Endothelial cell of umbilical vein (primary cell): Measurements from ENCODE around the gene LRRTM3. TPM values are rescaled to one million over a fixed set of nuclear protein-coding genes. Genes with fewer than 3 reads are reported as not detected.

Experiments used
- BruUV-seq: library from RNA; stranded (reverse); fragments of 400-500 nt; replicated peaks from 2 replicates; lab custom pipeline; 2021; lab: Mats Ljungman, UMichigan
- CTCF ChIA-PET: fragments of 300-600, 350-600 bp; sonication (Branson Sonifier 250); formaldehyde crosslinking; loops from one replicate; lab custom pipeline; 2021; ENCODE audit warnings: antibody characterized with exemption, inconsistent platforms; lab: Charles Lee
- POLR2A ChIA-PET: fragments of 300-600, 350-600 bp; sonication (Branson Sonifier 250); formaldehyde crosslinking; loops from one replicate; lab custom pipeline; 2021; ENCODE audit warnings: antibody characterized with exemption, inconsistent platforms; lab: Charles Lee
- DNase-seq: peaks from one replicate; pipeline ENCODE4 v3.0.0-alpha.2; 2011; ENCODE audit warnings: low read depth, low spot score
- FAIRE-seq: peaks from 2 replicates; lab custom pipeline; 2011; peaks lifted over from hg19 to GRCh38; lab: Jason Lieb, UNC
- H2AFZ ChIP-seq: 2 replicates; pipeline ENCODE4 v1.6.0; 2012; ENCODE audit warnings: low read depth, low read length, control low read depth, inconsistent platforms
- H3K27ac ChIP-seq: 2 replicates; pipeline ENCODE4 v1.5.1; 2011; ENCODE audit warnings: low read depth, mild to moderate bottlenecking, control low read depth, low read length, moderate library complexity; ENCODE audit not compliant: insufficient read depth
- H3K27me3 ChIP-seq, 2 experiments: 2 replicates each; pipeline versions ENCODE4 v1.6.0 to v1.6.1; 2011; ENCODE audit warnings: low read length in 2 of 2, mixed read lengths in 1 of 2; ENCODE audit not compliant: control insufficient read depth in 2 of 2, insufficient read depth in 2 of 2
- H3K36me3 ChIP-seq, 2 experiments: 2 replicates in 1 of 2; 3 replicates in 1 of 2; pipeline ENCODE4 v1.5.1; 2011; ENCODE audit warnings: low read length in 2 of 2, mild to moderate bottlenecking in 1 of 2, moderate library complexity in 1 of 2; ENCODE audit not compliant: control insufficient read depth in 2 of 2, insufficient read depth in 2 of 2; ENCODE audit errors: extremely low read depth in 1 of 2
- H3K4me1 ChIP-seq: 3 replicates; pipeline ENCODE4 v1.5.1; 2011; ENCODE audit warnings: mild to moderate bottlenecking, low read length; ENCODE audit not compliant: control insufficient read depth, insufficient read depth; ENCODE audit errors: extremely low read depth
- H3K4me2 ChIP-seq: 2 replicates; pipeline ENCODE4 v1.6.1; 2011; ENCODE audit warnings: low read length, control low read depth, mixed read lengths; ENCODE audit not compliant: insufficient read depth
- H3K4me3 ChIP-seq, 3 experiments: fragments of 200-600 bp in 1 of 3; sonication (generic), shearing (Covaris generic) in 1 of 3; replicated peaks in 1 of 3; 2 replicates each; pipeline ENCODE4 v1.5.1; 2011 to 2016; ENCODE audit warnings: control low read depth in 3 of 3, low read length in 3 of 3, mild to moderate bottlenecking in 2 of 3, inconsistent platforms in 1 of 3, low read depth in 1 of 3, moderate library complexity in 1 of 3; ENCODE audit not compliant: insufficient read depth in 1 of 3
- H3K79me2 ChIP-seq: 2 replicates; pipeline ENCODE4 v1.6.0; 2012; ENCODE audit warnings: low read length, inconsistent platforms; ENCODE audit not compliant: control insufficient read depth, insufficient read depth
- H3K9ac ChIP-seq: replicated peaks from 2 replicates; pipeline ENCODE3; 2011; ENCODE audit warnings: low read length, control low read depth; ENCODE audit not compliant: insufficient read depth; ENCODE audit errors: extremely low read depth
- H3K9me1 ChIP-seq: replicated peaks from 3 replicates; pipeline ENCODE4 v1.6.0; 2011; ENCODE audit warnings: mild to moderate bottlenecking, low read length; ENCODE audit not compliant: control insufficient read depth, insufficient read depth; ENCODE audit errors: extremely low read depth
- H3K9me3 ChIP-seq: replicated peaks from 2 replicates; pipeline ENCODE4 v1.5.1; 2012; ENCODE audit warnings: low read length, inconsistent platforms; ENCODE audit not compliant: control insufficient read depth, insufficient read depth
- H4K20me1 ChIP-seq: replicated peaks from 2 replicates; pipeline ENCODE3; 2011; ENCODE audit warnings: mild to moderate bottlenecking, low read length; ENCODE audit not compliant: control insufficient read depth, insufficient read depth; ENCODE audit errors: extremely low read depth
- CTCF ChIP-seq, 2 donors: IDR thresholded peaks; 1 replicate in 1 of 2; 2 replicates in 1 of 2; pipeline ENCODE4 v1.5.1; 2011; ENCODE audit warnings: low read length in 2 of 2, mild to moderate bottlenecking in 2 of 2, moderate library complexity in 2 of 2, control low read depth in 1 of 2, inconsistent platforms in 1 of 2, low read depth in 1 of 2; ENCODE audit not compliant: insufficient read depth in 1 of 2; ENCODE audit errors: extremely low read depth in 1 of 2
- EZH2 ChIP-seq: IDR thresholded peaks from 2 replicates; pipeline ENCODE4 v1.6.1; 2012; ENCODE audit warnings: borderline replicate concordance, low read depth, mild to moderate bottlenecking, moderate library complexity, low read length, inconsistent platforms; ENCODE audit not compliant: severe bottlenecking
- FOS ChIP-seq: IDR thresholded peaks from 2 replicates; pipeline ENCODE4 v1.6.1; 2011; ENCODE audit warnings: mild to moderate bottlenecking, low read length, moderate library complexity, borderline replicate concordance; ENCODE audit not compliant: insufficient read depth
- GATA2 ChIP-seq: IDR thresholded peaks from 2 replicates; pipeline ENCODE4 v1.7.0; 2011; ENCODE audit warnings: low read depth, mild to moderate bottlenecking, moderate library complexity, mixed read lengths, low read length; ENCODE audit not compliant: insufficient read length, insufficient read depth
- JUN ChIP-seq: IDR thresholded peaks from 2 replicates; pipeline ENCODE4 v1.6.1; 2011; ENCODE audit warnings: borderline replicate concordance, low read depth; ENCODE audit not compliant: insufficient read length, insufficient read depth
- MYC ChIP-seq: IDR thresholded peaks from one replicate; pipeline ENCODE4 v1.6.1; 2011; ENCODE audit warnings: mild to moderate bottlenecking, low read depth, low read length
- POLR2A ChIP-seq: IDR thresholded peaks from 2 replicates; pipeline ENCODE4 v1.6.1; 2012; ENCODE audit warnings: low read depth, mild to moderate bottlenecking, control low read depth, low read length
- POLR2AphosphoS5 ChIP-seq: IDR thresholded peaks from 2 replicates; pipeline ENCODE4 v1.6.1; 2012; ENCODE audit warnings: low read depth, mild to moderate bottlenecking, control low read depth, low read length, moderate library complexity; ENCODE audit not compliant: insufficient read depth
- dilution Hi-C: fragments of 300-500 bp; cut with MboI; formaldehyde crosslinking; loops from one replicate; pipeline ENCODE4 v1.15.0; 2019; ENCODE audit warnings: low sequenced_read_pairs; ENCODE audit not compliant: extremely low pct_ligation_motif_present
- intact Hi-C: fragments of 100-400 bp; cut with micrococcal nuclease; formaldehyde crosslinking; loops from one replicate; pipeline ENCODE4 v1.10.0; 2022
- polyA plus RNA-seq, 4 experiments: library from polyadenylated mRNA; depleted of rRNA in 3 of 4; stranded (reverse) in 3 of 4; unstranded in 1 of 4; fragments of >200 nt; gene quantifications; 2 replicates each; pipeline versions ENCODE4 v1.2.1 to v1.2.3, GENCODE V29; 2011 to 2012; ENCODE audit warnings: missing spikeins in 1 of 4
- total RNA-seq: library from RNA; stranded (reverse); gene quantifications from 2 replicates; pipeline ENCODE4 v1.2.3, GENCODE V29; 2021
- TF ChIP-seq, protein P1 (sequence below): IDR thresholded peaks from 2 replicates; pipeline ENCODE4 v1.6.1; 2011; ENCODE audit not compliant: insufficient read depth, insufficient read length

LRRTM3 gene
- total and polyA plus RNA-seq, 2 donors (not counting 3 experiments of a cell fraction or from before 2014, with no cell fraction given), result not detected

DNA sequence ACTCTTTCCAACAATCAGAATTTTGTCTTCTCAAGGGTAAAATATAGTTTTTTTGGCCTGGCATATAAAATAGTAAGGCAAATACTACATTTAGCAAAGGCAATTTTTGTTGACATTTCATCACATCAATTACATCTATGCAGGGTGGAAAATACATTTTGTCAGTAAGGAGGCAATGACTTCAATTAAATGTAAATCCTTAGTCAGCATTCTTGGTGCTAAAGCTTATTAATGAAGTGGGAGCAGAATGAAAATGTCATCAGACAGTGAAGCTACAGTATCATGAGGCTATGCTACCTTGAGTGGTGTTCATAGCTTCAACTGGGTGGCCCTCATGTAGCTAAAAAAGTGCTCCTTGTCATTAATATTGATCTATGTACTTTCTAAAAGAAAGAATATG lies 8.9 kb downstream of the LRRTM3 start:
- no peak for FAIRE-seq

More for the DNA sequence above, 8.9 kb downstream of the LRRTM3 start:
- BruUV-seq, result no TSS peak
- no peak overlapping the region for H3K4me3 ChIP-seq
- H3K4me2 ChIP-seq, result no peak overlapping the region
- DNase-seq, result no peak
- H3K79me2 ChIP-seq, result no peaks in the 10 kb centered on the region
- H3K27me3 ChIP-seq, result no peaks in the 10 kb centered on the region
- H3K27ac ChIP-seq, result no peak overlapping the region
- no peak for TF ChIP-seq MYC
- no peak for TF ChIP-seq POLR2AphosphoS5
- no peak for TF ChIP-seq GATA2
- TF ChIP-seq POLR2A, result no peak
- TF ChIP-seq, protein P1, sequence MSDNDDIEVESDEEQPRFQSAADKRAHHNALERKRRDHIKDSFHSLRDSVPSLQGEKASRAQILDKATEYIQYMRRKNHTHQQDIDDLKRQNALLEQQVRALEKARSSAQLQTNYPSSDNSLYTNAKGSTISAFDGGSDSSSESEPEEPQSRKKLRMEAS, result no peak
- no peak for TF ChIP-seq JUN
- no peak for TF ChIP-seq EZH2
- no peak for TF ChIP-seq FOS
- no peak for TF ChIP-seq CTCF (IDR thresholded peaks at IDR 0.05; ENCODE audit: extremely low read depth in 1 of 2, insufficient read depth in 1 of 2, low read depth in 1 of 2, low read length in 2 of 2)
- ChIA-PET CTCF (interaction anchor here (2.0 kb wide), 1 partner anchor 586 kb away, joined by 12 read pairs; no protein-coding TSS in a partner anchor), POLR2A (no interaction called here)
- intact Hi-C loops (loop anchor here (5.0 to 10.0 kb wide), 2 partner anchors 750 to 1957 kb away; no protein-coding TSS in a partner anchor), dilution Hi-C loops (no loop called here)
- H3K9me3 ChIP-seq, result no peaks in the 10 kb centered on the region
- no peaks in the 10 kb centered on the region for H3K4me1 ChIP-seq
- no peak overlapping the region for H3K9ac ChIP-seq
- H3K9me1 ChIP-seq, result no peaks in the 10 kb centered on the region
- no peaks in the 10 kb centered on the region for H3K36me3 ChIP-seq
- no peaks in the 10 kb centered on the region for H4K20me1 ChIP-seq
- no peak overlapping the region for H2AFZ ChIP-seq
